GM12878 (cell line): ENCODE results near the gene PSMA1. TPM values are rescaled to one million over a fixed set of nuclear protein-coding genes. Genes with fewer than 3 reads are reported as not detected.

ENCODE experiments used
- ATAC-seq: fragments of 200-7000 bp; cut with Tn5 transposase; 3 replicates; pipeline ENCODE4 v1.9.1; 2020; ENCODE audit warnings: mild to moderate bottlenecking, moderate library complexity
- BruUV-seq: library from RNA; stranded (reverse); fragments of 400-500 nt; replicated peaks from 2 replicates; lab custom pipeline; 2021; lab: Mats Ljungman, UMichigan
- CTCF ChIA-PET: fragments of 300-600 bp; sonication (Branson Sonifier 250); formaldehyde crosslinking; extraction: SDS; loops from one replicate; lab custom pipeline; 2021; ENCODE audit warnings: inconsistent platforms; lab: Yijun Ruan, JAX
- POLR2A ChIA-PET: fragments of 350-600 bp; formaldehyde crosslinking; extraction: SDS; loops from one replicate; lab custom pipeline; 2021; ENCODE audit warnings: inconsistent platforms; lab: Charles Lee
- RAD21 ChIA-PET: fragments of 300-600 bp; sonication (Branson Sonifier 250); formaldehyde crosslinking; loops from one replicate; lab custom pipeline; 2023; ENCODE audit warnings: antibody characterized with exemption; ENCODE audit not compliant: unreplicated experiment; lab: Charles Lee
- SMC1A ChIA-PET: fragments of 300-600 bp; sonication (Branson Sonifier 250); formaldehyde crosslinking; loops from one replicate; lab custom pipeline; 2023; ENCODE audit not compliant: unreplicated experiment, uncharacterized antibody; lab: Charles Lee
- DNase-seq: peaks from one replicate; pipeline ENCODE4 v3.0.0-alpha.2; 2011; ENCODE audit warnings: low read depth, low spot score
- FAIRE-seq: peaks from 3 replicates; lab custom pipeline; 2011; peaks lifted over from hg19 to GRCh38; lab: Jason Lieb, UNC
- H2AFZ ChIP-seq: 2 replicates; pipeline ENCODE4 v1.6.0; 2011; ENCODE audit warnings: low read depth, low read length, control low read depth; ENCODE audit not compliant: control insufficient read depth
- H3K27ac ChIP-seq: 2 replicates; pipeline ENCODE4 v1.5.1; 2011; ENCODE audit warnings: control low read depth; ENCODE audit not compliant: control insufficient read depth, insufficient read depth
- H3K27me3 ChIP-seq, 2 experiments: replicated peaks in 1 of 2; 2 replicates each; pipeline versions ENCODE4 v1.6.0 to v1.6.1; 2011; ENCODE audit warnings: low read length in 1 of 2; ENCODE audit not compliant: control insufficient read depth in 2 of 2, insufficient read depth in 2 of 2
- H3K36me3 ChIP-seq, 2 experiments: 2 replicates each; pipeline ENCODE4 v1.5.1; 2011; ENCODE audit warnings: low read length in 1 of 2; ENCODE audit not compliant: control insufficient read depth in 2 of 2, insufficient read depth in 2 of 2
- H3K4me1 ChIP-seq: 2 replicates; pipeline ENCODE4 v1.6.1; 2011; ENCODE audit warnings: mild to moderate bottlenecking, low read length, moderate library complexity, mixed read lengths; ENCODE audit not compliant: control insufficient read depth, insufficient read depth
- H3K4me2 ChIP-seq: 2 replicates; pipeline ENCODE4 v1.6.0; 2011; ENCODE audit warnings: control low read depth; ENCODE audit not compliant: control insufficient read depth, insufficient read depth
- H3K4me3 ChIP-seq: fragments of 200-600 bp; sonication (generic); 2 replicates; pipeline ENCODE4 v1.5.1; 2016
- H3K79me2 ChIP-seq: 2 replicates; pipeline ENCODE4 v1.6.0; 2011; ENCODE audit warnings: low read length; ENCODE audit not compliant: control insufficient read depth, insufficient read depth
- H3K9ac ChIP-seq: 2 replicates; pipeline ENCODE4 v1.8.0; 2011; ENCODE audit warnings: low read length, control low read depth, mixed read lengths; ENCODE audit not compliant: control insufficient read depth, insufficient read depth
- H3K9me3 ChIP-seq: replicated peaks from 3 replicates; pipeline ENCODE4 v1.5.1; 2011; ENCODE audit warnings: mild to moderate bottlenecking, low read length; ENCODE audit not compliant: control insufficient read depth, insufficient read depth
- H4K20me1 ChIP-seq: 2 replicates; pipeline ENCODE4 v1.6.0; 2011; ENCODE audit not compliant: control insufficient read depth, insufficient read depth
- POLR2AphosphoS5 ChIP-seq: IDR thresholded peaks from 2 replicates; pipeline ENCODE4 v1.6.1; 2011; ENCODE audit warnings: mild to moderate bottlenecking, low read length, inconsistent platforms
- PRDM15 ChIP-seq: fragments of 450-650 bp; formaldehyde crosslinking; IDR thresholded peaks from 2 replicates; pipeline ENCODE4 v1.4.0; 2020; ENCODE audit warnings: mild to moderate bottlenecking, moderate library complexity
- WGBS: methylation state at CpG from one replicate; pipeline ENCODE4 v1.1.6; 2016; ENCODE audit warnings: low lambda C conversion rate; ENCODE audit not compliant: insufficient replicate concordance, insufficient coverage; ENCODE audit errors: missing lambda C conversion rate; 5-methylcytosine and 5-hydroxymethylcytosine counted together
- in situ Hi-C: fragments of 300-500 bp; cut with MboI; formaldehyde crosslinking; loops from 9 replicates; pipeline ENCODE4 v1.14.3; 2018; ENCODE audit warnings: mixed read lengths
- intact Hi-C: fragments of 100-400 bp; cut with micrococcal nuclease; formaldehyde crosslinking; loops from one replicate; pipeline ENCODE4 v1.14.2; 2022; ENCODE audit not compliant: unreplicated experiment
- polyA plus RNA-seq, 11 experiments: library from polyadenylated mRNA; depleted of rRNA in 4 of 11; unstranded in 6 of 11; stranded (reverse) in 5 of 11; fragments of >200 nt; fragmentation: Nextera tagmentation in 4 of 11; fragmentation: Illumina TruSeq in 1 of 11; extraction: Ambion mirVana in 4 of 11; extraction: Trizol in 1 of 11; gene quantifications; 1 replicate in 1 of 11; 2 replicates in 10 of 11; pipeline versions ENCODE4 v1.2.1 to v1.2.3, GENCODE V29; 2011 to 2016; ENCODE audit warnings: inconsistent platforms in 2 of 11, missing spikeins in 2 of 11, low read depth in 1 of 11
- small RNA-seq: library from RNA; depleted of rRNA; stranded (forward); fragments of <200 nt; gene quantifications from one replicate; pipeline ENCODE3, GENCODE V24; 2014
- total RNA-seq, 4 experiments: library from RNA; depleted of rRNA in 3 of 4; stranded (reverse); fragments of >200 nt in 3 of 4; fragmentation: Illumina TruSeq in 1 of 4; extraction: Trizol in 1 of 4; gene quantifications; 2 replicates each; pipeline versions ENCODE4 v1.2.1 to v1.2.3, GENCODE V29; 2013 to 2021

PSMA1 gene
- total and polyA plus RNA-seq, 10 of the 15 experiments (the other 5 are each of a cell fraction or from before 2014, with no cell fraction given), result 185 to 678 (median 299) TPM

- Histone ChIP-seq H3K4me3 (no peak overlapping the region), H3K9ac (no peak overlapping the region), H3K36me3 (peaks cover 3 to 18% of the 10 kb centered on the region in 2 experiments; a peak in 2 of 4 replicates), H2AFZ (no peak overlapping the region), H3K27ac (no peak overlapping the region), H3K4me2 (no peak overlapping the region), H3K79me2 (no peaks in the 10 kb centered on the region), H3K27me3 (no peaks in the 10 kb centered on the region), H3K9me3 (no peaks in the 10 kb centered on the region), H4K20me1 (no peaks in the 10 kb centered on the region), H3K4me1 (no peaks in the 10 kb centered on the region)
- no peak for DNase-seq
- whole genome bisulfite sequencing, result 100% methylated on average over 3 of the region's 3 CpGs
- ATAC-seq, result no peak
- ChIA-PET CTCF (interaction anchor here (0.6 to 10.0 kb wide), 52 partner anchors 6 to 1386 kb away, joined by 3 to 238 read pairs (median 5); no protein-coding TSS in a partner anchor), SMC1A (interaction anchor here (0.6 to 8.1 kb wide), 36 partner anchors 9 to 609 kb away, joined by 3 to 138 read pairs (median 4); no protein-coding TSS in a partner anchor), RAD21 (interaction anchor here (0.6 to 7.0 kb wide), 24 partner anchors 9 to 531 kb away, joined by 3 to 117 read pairs (median 4); partner anchors contain the start of gene COPB1), POLR2A (interaction anchor here (0.6 to 2.1 kb wide), 11 partner anchors 7 to 1592 kb away, joined by 3 to 8 read pairs (median 3); no protein-coding TSS in a partner anchor)
- intact Hi-C loops (loop anchor here (1.0 to 5.0 kb wide), 2 partner anchors 156 to 499 kb away; no protein-coding TSS in a partner anchor), in situ Hi-C loops (no loop called here)
- TF ChIP-seq POLR2AphosphoS5 (peak; percentile 36; the same call in 1 of the 2 replicates), PRDM15 (no peak)
- FAIRE-seq, result no peak
- BruUV-seq, result no TSS peak
Measured at GRCh38 chr11:14455648-14456430, 64.3 kb downstream of the PSMA1 start.

Small RNAs within 50 kb of the gene (small RNA-seq; reads per million reads assigned to genes)
- not detected for gene RNU7-49P

Other genes starting within 250 kb of the PSMA1 start
- 46.9 and 53.9 TPM in 2 replicates for gene RRAS2, start 161.2 kb downstream of the PSMA1 start, total RNA-seq (2014; rRNA removed)
- 45.8 and 49.2 TPM in 2 replicates for gene RRAS2, start 161.2 kb downstream of the PSMA1 start, total RNA-seq (2014; rRNA removed; fragmentation: Illumina TruSeq; extraction: Trizol)
- gene RRAS2, start 161.2 kb downstream of the PSMA1 start, total RNA-seq (2021), result 51.3 and 52.2 TPM in 2 replicates
- 66.3 and 111 TPM in 2 replicates for gene RRAS2, start 161.2 kb downstream of the PSMA1 start, polyA plus RNA-seq (2011; rRNA removed)
- gene RRAS2, start 161.2 kb downstream of the PSMA1 start, polyA plus RNA-seq (2014; fragmentation: Illumina TruSeq; extraction: Trizol), result 72.4 and 86.7 TPM in 2 replicates
- 10 to 100 TPM; 26.9 to 33.3 TPM for gene RRAS2, start 161.2 kb downstream of the PSMA1 start, polyA plus RNA-seq (2014; fragmentation: Nextera tagmentation; extraction: Ambion mirVana)
- 37.4 and 41.8 TPM in 2 replicates for gene RRAS2, start 161.2 kb downstream of the PSMA1 start, polyA plus RNA-seq (2014; rRNA removed)
- gene RRAS2, start 161.2 kb downstream of the PSMA1 start, polyA plus RNA-seq (2016; fragmentation: Nextera tagmentation; extraction: Ambion mirVana), result 10 to 100 TPM; 40.0 to 45.0 TPM
- gene COPB1, start 20.6 kb downstream of the PSMA1 start, total RNA-seq (2014; rRNA removed), result 117 and 126 TPM in 2 replicates
- gene COPB1, start 20.6 kb downstream of the PSMA1 start, total RNA-seq (2014; rRNA removed; fragmentation: Illumina TruSeq; extraction: Trizol), result 141 and 149 TPM in 2 replicates
- gene COPB1, start 20.6 kb downstream of the PSMA1 start, total RNA-seq (2021), result 85.3 and 88.8 TPM in 2 replicates
- gene COPB1, start 20.6 kb downstream of the PSMA1 start, polyA plus RNA-seq (2011; rRNA removed), result 139 and 189 TPM in 2 replicates
- 95.5 and 107 TPM in 2 replicates for gene COPB1, start 20.6 kb downstream of the PSMA1 start, polyA plus RNA-seq (2014; fragmentation: Illumina TruSeq; extraction: Trizol)
- gene COPB1, start 20.6 kb downstream of the PSMA1 start, polyA plus RNA-seq (2014; fragmentation: Nextera tagmentation; extraction: Ambion mirVana), result 100 to 1,000 TPM in 1 of 2 experiments, 10 to 100 TPM in 1; 74.4 to 101 TPM
- gene COPB1, start 20.6 kb downstream of the PSMA1 start, polyA plus RNA-seq (2014; rRNA removed), result 60.7 and 67.0 TPM in 2 replicates
- 100 to 1,000 TPM; 142 to 146 TPM for gene COPB1, start 20.6 kb downstream of the PSMA1 start, polyA plus RNA-seq (2016; fragmentation: Nextera tagmentation; extraction: Ambion mirVana)
- gene PDE3B, start 123.4 kb upstream of the PSMA1 start, total RNA-seq (2014; rRNA removed), result 2.7 and 3.9 TPM in 2 replicates
- gene PDE3B, start 123.4 kb upstream of the PSMA1 start, total RNA-seq (2014; rRNA removed; fragmentation: Illumina TruSeq; extraction: Trizol), result 3.1 TPM in 2 replicates
- gene PDE3B, start 123.4 kb upstream of the PSMA1 start, total RNA-seq (2021), result 2.6 and 2.9 TPM in 2 replicates
- 0.03 and 0.04 TPM in 2 replicates for gene PDE3B, start 123.4 kb upstream of the PSMA1 start, polyA plus RNA-seq (2011; rRNA removed)
- gene PDE3B, start 123.4 kb upstream of the PSMA1 start, polyA plus RNA-seq (2014; fragmentation: Illumina TruSeq; extraction: Trizol), result 2.4 and 2.9 TPM in 2 replicates
- under 1 TPM; 0.40 to 0.77 TPM for gene PDE3B, start 123.4 kb upstream of the PSMA1 start, polyA plus RNA-seq (2014; fragmentation: Nextera tagmentation; extraction: Ambion mirVana)
- gene PDE3B, start 123.4 kb upstream of the PSMA1 start, polyA plus RNA-seq (2014; rRNA removed), result 1.9 and 2.0 TPM in 2 replicates
- gene PDE3B, start 123.4 kb upstream of the PSMA1 start, polyA plus RNA-seq (2016; fragmentation: Nextera tagmentation; extraction: Ambion mirVana), result 1 to 10 TPM; 1.7 to 1.9 TPM